ENCODE results near the gene FEZ2. TPM values are rescaled to one million over a fixed set of nuclear protein-coding genes. Genes with fewer than 3 reads are reported as not detected.
A peak's percentile ranks its signal among the peaks of the same experiment; 100 is the strongest.

The FEZ2 gene
- total RNA-seq, 4 donors from 2014 or later = 40.0 to 73.4 (median 47.5) TPM

DNA sequence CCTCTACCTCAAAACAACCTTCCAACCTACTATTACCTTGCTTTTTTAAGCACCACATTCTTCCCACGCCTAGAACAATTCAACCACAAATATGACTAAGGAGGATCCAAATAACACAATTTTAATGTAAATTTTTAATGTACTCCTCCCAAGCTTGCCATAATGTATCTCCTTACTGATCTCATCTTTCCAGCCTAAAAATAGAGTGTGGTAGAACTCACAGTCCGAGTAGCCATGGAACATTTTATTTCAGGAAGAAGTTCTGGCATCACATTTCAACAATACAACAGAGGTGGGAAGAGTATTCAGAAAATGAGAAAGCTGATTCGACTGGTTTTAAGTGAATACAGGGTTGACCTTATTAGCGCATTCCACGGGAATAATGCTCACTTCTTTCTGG is 15.4 kb downstream of the FEZ2 start:
- intact Hi-C loops (cut with DNase I; ENCODE audit: low total_unique reads) (no loop called here), in situ Hi-C loops (cut with MboI; ENCODE audit: low pct_ligation_motif_present in 1 of 4, low pct_unique_long_range_greater_than_20kb in 1 of 4, low sequenced_read_pairs in 3 of 4) (no loop called here)
- peaks cover 0 to 13% (median 3%) of the 10 kb centered on the region in 4 donors for H3K4me1 ChIP-seq
- TF ChIP-seq POLR2A (IDR thresholded peaks at IDR 0.05) (no peak), POLR2AphosphoS5 (IDR thresholded peaks at IDR 0.05) (no peak), EP300 (IDR thresholded peaks at IDR 0.05; ENCODE audit: low read depth) (no peak)
- TF ChIP-seq, protein P1, sequence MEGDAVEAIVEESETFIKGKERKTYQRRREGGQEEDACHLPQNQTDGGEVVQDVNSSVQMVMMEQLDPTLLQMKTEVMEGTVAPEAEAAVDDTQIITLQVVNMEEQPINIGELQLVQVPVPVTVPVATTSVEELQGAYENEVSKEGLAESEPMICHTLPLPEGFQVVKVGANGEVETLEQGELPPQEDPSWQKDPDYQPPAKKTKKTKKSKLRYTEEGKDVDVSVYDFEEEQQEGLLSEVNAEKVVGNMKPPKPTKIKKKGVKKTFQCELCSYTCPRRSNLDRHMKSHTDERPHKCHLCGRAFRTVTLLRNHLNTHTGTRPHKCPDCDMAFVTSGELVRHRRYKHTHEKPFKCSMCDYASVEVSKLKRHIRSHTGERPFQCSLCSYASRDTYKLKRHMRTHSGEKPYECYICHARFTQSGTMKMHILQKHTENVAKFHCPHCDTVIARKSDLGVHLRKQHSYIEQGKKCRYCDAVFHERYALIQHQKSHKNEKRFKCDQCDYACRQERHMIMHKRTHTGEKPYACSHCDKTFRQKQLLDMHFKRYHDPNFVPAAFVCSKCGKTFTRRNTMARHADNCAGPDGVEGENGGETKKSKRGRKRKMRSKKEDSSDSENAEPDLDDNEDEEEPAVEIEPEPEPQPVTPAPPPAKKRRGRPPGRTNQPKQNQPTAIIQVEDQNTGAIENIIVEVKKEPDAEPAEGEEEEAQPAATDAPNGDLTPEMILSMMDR (IDR thresholded peaks at IDR 0.05) = no peak
- H3K4me3 ChIP-seq = no peak overlapping the region
- DNase-seq = no peak
- 91 to 93% methylated on average over 5 of the region's 5 CpGs for WGBS, 2 donors (ENCODE audit: low coverage in 1 of 2)
- H3K27ac ChIP-seq = no peak overlapping the region
- no peaks in the 10 kb centered on the region for H3K27me3 ChIP-seq
- H3K9me3 ChIP-seq = no peaks in the 10 kb centered on the region
- peaks cover 0 to 36% (median 5%) of the 10 kb centered on the region in 4 donors for H3K36me3 ChIP-seq

DNA sequence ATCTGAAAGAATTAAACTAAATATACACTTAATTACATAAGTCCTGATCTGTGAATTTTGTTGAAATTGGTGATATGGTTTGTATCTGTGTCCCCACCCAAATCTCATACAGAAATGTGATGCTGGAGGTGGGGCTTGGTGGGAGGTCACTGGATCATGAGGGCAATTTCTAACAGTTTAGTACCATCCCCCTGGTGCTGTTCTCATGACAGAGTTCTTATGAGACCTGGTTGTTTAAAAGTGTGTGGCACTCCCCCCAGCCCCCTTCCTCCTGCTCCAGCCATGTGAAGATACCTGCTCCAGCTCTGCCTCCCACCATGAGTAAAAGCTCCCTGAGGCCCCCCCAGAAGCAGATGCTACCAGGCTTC is 18.7 kb downstream of the FEZ2 start:
- Histone ChIP-seq H3K27me3 (no peaks in the 10 kb centered on the region), H3K9me3 (no peaks in the 10 kb centered on the region), H3K4me3 (no peak overlapping the region), H3K4me1 (peaks cover 0 to 13% (median 3%) of the 10 kb centered on the region in 4 donors), H3K27ac (peak overlapping the region in 2 of 4 donors; percentile 8 to 12), H3K36me3 (peaks cover 0 to 56% (median 11%) of the 10 kb centered on the region in 4 donors)
- intact Hi-C loops (cut with DNase I; ENCODE audit: low total_unique reads) (no loop called here), in situ Hi-C loops (cut with MboI; ENCODE audit: low pct_ligation_motif_present in 1 of 4, low pct_unique_long_range_greater_than_20kb in 1 of 4, low sequenced_read_pairs in 3 of 4) (no loop called here)
- no peak for DNase-seq
- TF ChIP-seq EP300 (IDR thresholded peaks at IDR 0.05; ENCODE audit: low read depth) (no peak), POLR2A (IDR thresholded peaks at IDR 0.05) (no peak), POLR2AphosphoS5 (IDR thresholded peaks at IDR 0.05) (no peak)
- TF ChIP-seq, protein P1 (IDR thresholded peaks at IDR 0.05) = no peak

DNA sequence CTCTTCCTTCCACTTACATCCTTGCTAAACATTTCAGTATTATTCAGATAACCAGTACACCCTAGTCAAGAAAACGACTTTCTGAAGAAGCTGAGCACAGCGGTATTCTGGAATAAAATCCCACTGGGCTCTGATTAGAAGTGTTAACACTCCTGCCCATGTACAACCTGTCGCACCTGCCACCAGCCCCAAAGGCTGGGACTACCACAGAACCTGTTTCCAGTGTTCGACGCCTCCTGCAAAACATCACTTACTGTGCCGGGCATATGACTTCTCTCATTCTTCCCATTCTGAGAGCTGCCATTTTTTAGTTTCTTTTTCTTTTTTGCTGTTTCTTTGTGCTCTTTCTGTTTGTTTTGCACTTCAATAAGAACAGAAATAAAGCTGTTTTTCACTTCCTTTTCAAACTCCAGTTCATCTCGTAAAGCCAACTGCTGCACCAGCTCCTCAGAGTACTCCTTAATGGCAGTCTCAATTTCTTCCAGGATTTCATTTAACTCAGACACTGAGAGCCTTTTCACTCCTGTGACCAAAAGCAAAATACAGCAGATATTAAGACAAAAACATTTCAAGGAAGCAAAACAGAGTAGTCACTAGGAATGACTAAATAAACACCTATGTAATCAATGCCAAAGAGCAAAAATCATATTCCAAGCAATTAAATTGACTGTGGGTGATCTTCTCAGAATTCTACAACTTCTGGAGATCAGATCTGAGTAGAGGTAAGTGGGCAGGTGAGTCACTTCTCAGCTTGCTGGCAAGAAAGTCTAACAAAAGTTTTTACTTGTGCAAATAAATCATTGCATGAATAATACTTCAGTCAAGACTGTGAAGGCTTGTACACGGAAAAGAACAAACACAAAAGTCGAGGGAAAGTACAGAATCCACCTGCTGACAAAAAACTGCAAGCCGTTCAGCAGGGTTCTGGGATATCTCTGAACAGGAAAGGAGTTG is 19.3 kb downstream of the FEZ2 start:
- TF ChIP-seq EP300 (IDR thresholded peaks at IDR 0.05; ENCODE audit: low read depth) (no peak), POLR2A (IDR thresholded peaks at IDR 0.05) (no peak), POLR2AphosphoS5 (IDR thresholded peaks at IDR 0.05) (no peak)
- TF ChIP-seq, protein P1 (IDR thresholded peaks at IDR 0.05) = no peak
- Histone ChIP-seq H3K27me3 (no peaks in the 10 kb centered on the region), H3K4me3 (no peak overlapping the region), H3K4me1 (peaks cover 0 to 13% (median 3%) of the 10 kb centered on the region in 4 donors), H3K9me3 (no peaks in the 10 kb centered on the region), H3K36me3 (peaks cover 0 to 56% (median 11%) of the 10 kb centered on the region in 4 donors), H3K27ac (peak overlapping the region in 2 of 4 donors; percentile 8 to 12)
- no peak for DNase-seq
- in situ Hi-C loops (cut with MboI; ENCODE audit: low pct_ligation_motif_present in 1 of 4, low pct_unique_long_range_greater_than_20kb in 1 of 4, low sequenced_read_pairs in 3 of 4) (no loop called here), intact Hi-C loops (cut with DNase I; ENCODE audit: low total_unique reads) (no loop called here)
- 72 to 75% methylated on average over 10 of the region's 10 CpGs for WGBS, 2 donors (ENCODE audit: low coverage in 1 of 2)

DNA sequence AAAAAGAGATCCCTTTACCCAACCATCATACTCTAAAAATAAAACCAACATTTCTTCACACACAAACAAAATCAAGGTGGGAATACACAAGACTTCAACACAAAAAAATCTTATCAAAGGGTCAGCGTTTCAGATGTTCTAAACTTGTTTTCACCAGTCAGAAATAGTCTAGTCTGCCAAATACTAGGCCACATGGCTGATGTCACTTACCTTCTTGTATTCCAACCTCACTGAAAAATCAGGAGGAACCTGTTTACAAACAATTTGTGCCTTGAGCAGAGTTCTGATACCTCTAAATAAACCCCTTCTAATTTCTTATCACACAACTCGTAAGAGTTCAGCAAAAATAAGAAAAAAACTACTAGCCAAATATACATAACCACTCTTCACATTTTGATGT is 20.1 kb downstream of the FEZ2 start:
- Histone ChIP-seq H3K9me3 (no peaks in the 10 kb centered on the region), H3K27me3 (no peaks in the 10 kb centered on the region), H3K27ac (no peak overlapping the region), H3K36me3 (peaks cover 0 to 51% (median 11%) of the 10 kb centered on the region in 4 donors), H3K4me1 (peaks cover 0 to 13% (median 3%) of the 10 kb centered on the region in 4 donors), H3K4me3 (no peak overlapping the region)
- 95 to 96% methylated on average over 2 of the region's 2 CpGs for WGBS, 2 donors (ENCODE audit: low coverage in 1 of 2)
- TF ChIP-seq EP300 (IDR thresholded peaks at IDR 0.05; ENCODE audit: low read depth) (no peak), POLR2AphosphoS5 (IDR thresholded peaks at IDR 0.05) (no peak), POLR2A (IDR thresholded peaks at IDR 0.05) (no peak)
- TF ChIP-seq, protein P1 (IDR thresholded peaks at IDR 0.05) = no peak
- no peak for DNase-seq
- intact Hi-C loops (cut with DNase I; ENCODE audit: low total_unique reads) (no loop called here), in situ Hi-C loops (cut with MboI; ENCODE audit: low pct_ligation_motif_present in 1 of 4, low pct_unique_long_range_greater_than_20kb in 1 of 4, low sequenced_read_pairs in 3 of 4) (no loop called here)

All from transverse colon (tissue), 4 donors.